Activated CD4-positive, alpha-beta memory T cell treated with anti-CD3 and anti-CD28 coated beads, Interleukin-2, amount 10 ng/mL, durations not matched to agents 7 days and 5 days (primary cell): Measurements from ENCODE around the gene KIRREL3. TPM values are rescaled to one million over a fixed set of nuclear protein-coding genes. Genes with fewer than 3 reads are reported as not detected.

ENCODE experiments used
- CTCF ChIA-PET: fragments of 350-600 bp; sonication (Branson Sonifier 250); formaldehyde crosslinking; loops from one replicate; lab custom pipeline; 2021; ENCODE audit warnings: antibody characterized with exemption, inconsistent platforms; lab: Charles Lee
- POLR2A ChIA-PET: fragments of 350-600 bp; sonication (Branson Sonifier 250); formaldehyde crosslinking; loops from one replicate; lab custom pipeline; 2021; ENCODE audit warnings: antibody characterized with exemption; lab: Charles Lee
- DNase-seq: peaks from one replicate; pipeline ENCODE4 v3.0.0-alpha.2; 2020
- H3K27ac Mint-ChIP-seq: one replicate; pipeline ENCODE4 v1.8.0; 2021; ENCODE audit warnings: mild to moderate bottlenecking, mixed read lengths
- H3K27me3 Mint-ChIP-seq: one replicate; pipeline ENCODE4 v1.8.0; 2021; ENCODE audit warnings: mixed read lengths
- H3K36me3 Mint-ChIP-seq: one replicate; pipeline ENCODE4 v1.8.0; 2021; ENCODE audit warnings: low read depth, mixed read lengths
- H3K4me1 Mint-ChIP-seq: one replicate; pipeline ENCODE4 v1.8.0; 2021; ENCODE audit warnings: mixed read lengths
- H3K4me3 Mint-ChIP-seq: one replicate; pipeline ENCODE4 v1.8.0; 2021; ENCODE audit warnings: mild to moderate bottlenecking, mixed read lengths
- H3K9me3 Mint-ChIP-seq: one replicate; pipeline ENCODE4 v1.8.0; 2021; ENCODE audit warnings: mixed read lengths
- total RNA-seq, 2 experiments: library from RNA; stranded (reverse); gene quantifications; one replicate each; pipeline ENCODE4 v1.2.3, GENCODE V29; 2021

The KIRREL3 gene
- total RNA-seq, 2 experiments from 2014 or later, result not detected

GRCh38 chr11:126481303-126481680, 519.3 kb downstream of the KIRREL3 start:
- no peak overlapping the region for H3K4me3 Mint-ChIP-seq
- no peak overlapping the region for H3K27ac Mint-ChIP-seq
- ChIA-PET CTCF (interaction anchor here (0.6 to 6.1 kb wide), 38 partner anchors 8 to 1366 kb away, joined by 3 to 136 read pairs (median 4); partner anchors contain the start of genes DCPS, HYLS1, PUS3 and ST3GAL4), POLR2A (interaction anchor here (0.8 to 2.6 kb wide), 6 partner anchors 16 to 177 kb away, joined by 3 to 14 read pairs (median 4); partner anchors contain the start of gene DCPS)
- peaks cover 23% of the 10 kb centered on the region for H3K4me1 Mint-ChIP-seq
- no peaks in the 10 kb centered on the region for H3K9me3 Mint-ChIP-seq
- no peaks in the 10 kb centered on the region for H3K36me3 Mint-ChIP-seq
- peaks cover 2% of the 10 kb centered on the region for H3K27me3 Mint-ChIP-seq
- DNase-seq, result no peak

DNA sequence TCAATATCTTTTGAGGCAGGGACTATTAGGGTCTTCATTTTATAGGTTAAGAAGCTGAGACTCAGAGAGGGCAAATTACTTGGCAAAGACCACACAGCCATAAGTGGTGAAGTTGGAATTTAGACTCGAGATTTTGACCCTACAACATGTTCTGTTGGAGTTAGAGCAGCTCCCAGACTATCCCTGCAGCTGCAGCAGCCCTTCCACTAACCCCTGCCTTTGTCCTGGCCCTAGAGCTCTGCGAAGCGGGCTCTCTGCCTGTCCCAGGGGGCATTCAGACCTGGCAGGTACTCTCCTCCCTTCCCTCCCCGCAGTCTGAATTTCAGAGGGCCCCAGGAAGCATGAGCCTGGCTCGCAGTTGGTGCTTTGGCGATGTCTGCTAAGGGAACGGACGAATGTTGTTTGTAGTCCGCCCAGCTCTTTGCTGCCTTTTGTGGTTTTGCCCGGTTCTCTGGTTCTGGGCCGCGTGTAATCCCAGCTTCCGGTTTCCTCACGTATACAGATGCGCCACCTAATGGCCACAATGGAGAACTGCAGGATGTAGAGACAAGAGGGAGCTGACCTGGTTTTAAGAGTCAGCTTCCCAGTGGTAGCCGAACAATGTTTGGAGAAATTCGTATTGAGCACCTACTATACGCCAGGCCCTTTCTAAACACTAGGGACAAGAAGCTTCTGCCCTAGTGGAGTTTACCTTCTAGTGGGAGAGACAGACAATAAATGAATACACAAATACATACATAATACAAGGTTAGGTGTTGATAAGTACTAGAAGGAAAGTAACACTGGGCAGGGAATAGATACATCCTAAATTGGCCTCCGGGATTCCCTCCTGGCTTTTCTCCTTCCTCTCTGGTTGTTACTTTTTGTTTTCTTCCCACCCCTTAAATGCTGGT, 519.9 kb downstream of the KIRREL3 start:
- peaks cover 23% of the 10 kb centered on the region for H3K4me1 Mint-ChIP-seq
- H3K4me3 Mint-ChIP-seq, result peak overlapping the region; percentile 24
- CTCF ChIA-PET, result interaction anchor here (0.6 to 6.1 kb wide), 42 partner anchors 9 to 1367 kb away, joined by 3 to 136 read pairs (median 4); partner anchors contain the start of genes DCPS, FOXRED1, HYLS1 and PUS3
- peak overlapping the region; percentile 27 for H3K27ac Mint-ChIP-seq
- no peaks in the 10 kb centered on the region for H3K36me3 Mint-ChIP-seq
- POLR2A ChIA-PET, result interaction anchor here (0.8 to 2.6 kb wide), 6 partner anchors 15 to 177 kb away, joined by 3 to 14 read pairs (median 4); partner anchors contain the start of gene DCPS
- no peaks in the 10 kb centered on the region for H3K9me3 Mint-ChIP-seq
- DNase-seq, result peak; percentile 77
- peaks cover 2% of the 10 kb centered on the region for H3K27me3 Mint-ChIP-seq

GRCh38 chr11:126480015-126480409, 520.6 kb downstream of the KIRREL3 start:
- Mint-ChIP-seq H3K27ac (no peak overlapping the region), H3K27me3 (no peaks in the 10 kb centered on the region)
- POLR2A ChIA-PET, result interaction anchor here (1.1 to 2.6 kb wide), 3 partner anchors 14 to 176 kb away, joined by 4 to 14 read pairs (median 6); partner anchors contain the start of gene DCPS

DNA sequence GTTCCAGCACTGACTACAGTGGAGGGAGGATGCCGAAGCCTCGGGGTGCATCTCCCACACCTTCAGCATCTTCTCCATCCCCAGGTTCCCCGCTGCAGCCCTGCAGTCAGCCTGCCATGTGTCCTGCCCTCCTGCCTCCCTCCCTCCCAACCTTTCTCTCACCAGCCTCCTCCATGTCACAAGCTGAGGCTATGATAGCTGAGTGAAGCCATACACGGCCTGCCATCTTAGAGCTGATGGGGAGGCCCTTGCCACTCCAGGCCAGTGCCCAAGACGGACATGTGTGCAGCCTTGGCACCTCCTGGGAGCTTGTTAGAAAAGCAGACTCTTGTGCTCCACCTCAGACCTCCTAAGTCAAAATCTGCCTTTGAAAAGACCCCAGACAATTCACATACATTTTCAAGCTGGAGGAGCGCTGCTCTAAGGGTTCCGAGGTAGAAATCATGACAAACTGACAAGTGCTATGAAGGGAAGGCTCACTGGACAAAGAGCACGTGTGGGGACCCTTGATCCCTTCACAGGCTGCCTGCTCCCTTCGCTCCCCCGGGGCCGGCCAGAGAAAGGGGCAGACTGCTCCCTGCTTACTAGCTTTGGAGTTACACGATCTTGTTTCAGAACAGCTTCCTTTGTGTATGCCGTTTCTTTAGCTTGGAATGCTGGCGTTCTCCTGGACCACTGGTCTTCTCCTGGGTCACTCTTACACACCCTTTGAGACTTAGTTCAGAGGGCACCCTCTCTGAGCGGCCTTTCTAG, 521.2 kb downstream of the KIRREL3 start:
- peaks cover 23% of the 10 kb centered on the region for H3K4me1 Mint-ChIP-seq
- DNase-seq, result no peak
- H3K27me3 Mint-ChIP-seq, result no peaks in the 10 kb centered on the region
- no peak overlapping the region for H3K27ac Mint-ChIP-seq
- CTCF ChIA-PET, result interaction anchor here (0.5 to 6.1 kb wide), 8 partner anchors 10 to 1356 kb away, joined by 3 to 136 read pairs (median 14); no protein-coding TSS in a partner anchor
- H3K36me3 Mint-ChIP-seq, result no peaks in the 10 kb centered on the region
- POLR2A ChIA-PET, result interaction anchor here (2.2 to 2.6 kb wide), 2 partner anchors 14 to 175 kb away, joined by 6 to 14 read pairs; partner anchors contain the start of gene DCPS
- no peak overlapping the region for H3K4me3 Mint-ChIP-seq
- no peaks in the 10 kb centered on the region for H3K9me3 Mint-ChIP-seq

More at GRCh38 chr11:126480015-126480409, 520.6 kb downstream of the KIRREL3 start:
- no peak overlapping the region for H3K4me3 Mint-ChIP-seq
- CTCF ChIA-PET, result interaction anchor here (0.5 to 6.1 kb wide), 32 partner anchors 9 to 1367 kb away, joined by 3 to 136 read pairs (median 4); partner anchors contain the start of genes DCPS, FOXRED1, PUS3 and SRPRA
- H3K9me3 Mint-ChIP-seq, result no peaks in the 10 kb centered on the region
- H3K4me1 Mint-ChIP-seq, result peaks cover 23% of the 10 kb centered on the region
- no peaks in the 10 kb centered on the region for H3K36me3 Mint-ChIP-seq
- no peak for DNase-seq

DNA sequence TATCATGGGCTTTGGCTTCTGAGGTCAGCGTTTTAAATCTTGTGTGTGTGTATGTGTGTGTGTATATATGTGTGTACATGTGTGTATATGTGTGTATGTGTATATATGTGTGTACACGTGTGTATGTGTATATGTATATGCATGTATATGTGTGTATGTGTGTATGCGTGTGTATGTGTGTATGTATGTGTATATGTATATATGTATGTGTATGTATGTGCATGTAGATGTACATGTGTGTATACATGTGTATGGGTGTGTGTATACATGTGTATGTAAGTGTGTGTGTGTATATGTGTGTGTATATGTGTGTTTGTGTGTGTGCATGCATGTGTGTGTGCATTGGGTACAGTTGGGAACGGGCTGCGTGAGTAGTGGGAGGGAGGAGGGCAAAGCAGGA, 522.1 kb downstream of the KIRREL3 start:
- Mint-ChIP-seq H3K36me3 (no peaks in the 10 kb centered on the region), H3K9me3 (no peaks in the 10 kb centered on the region), H3K4me3 (no peak overlapping the region), H3K27ac (no peak overlapping the region), H3K27me3 (no peaks in the 10 kb centered on the region), H3K4me1 (peaks cover 23% of the 10 kb centered on the region)
- POLR2A ChIA-PET, result interaction anchor here (0.6 to 1.0 kb wide), 2 partner anchors 9 to 593 kb away, joined by 3 read pairs; no protein-coding TSS in a partner anchor
- CTCF ChIA-PET, result interaction anchor here (0.6 to 6.1 kb wide), 3 partner anchors 35 to 167 kb away, joined by 3 to 136 read pairs (median 57); no protein-coding TSS in a partner anchor
- no peak for DNase-seq

GRCh38 chr11:126477535-126478305, 522.9 kb downstream of the KIRREL3 start:
- no peaks in the 10 kb centered on the region for H3K36me3 Mint-ChIP-seq
- peak; percentile 45 for DNase-seq
- no peak overlapping the region for H3K4me3 Mint-ChIP-seq
- no peaks in the 10 kb centered on the region for H3K27me3 Mint-ChIP-seq
- H3K27ac Mint-ChIP-seq, result peak overlapping the region; percentile 27
- ChIA-PET POLR2A (interaction anchor here (0.6 to 1.0 kb wide), 2 partner anchors 8 to 592 kb away, joined by 3 read pairs; no protein-coding TSS in a partner anchor), CTCF (interaction anchor here (0.6 to 6.1 kb wide), 2 partner anchors 35 to 124 kb away, joined by 3 to 136 read pairs; no protein-coding TSS in a partner anchor)
- H3K4me1 Mint-ChIP-seq, result peaks cover 23% of the 10 kb centered on the region
- no peaks in the 10 kb centered on the region for H3K9me3 Mint-ChIP-seq

DNA sequence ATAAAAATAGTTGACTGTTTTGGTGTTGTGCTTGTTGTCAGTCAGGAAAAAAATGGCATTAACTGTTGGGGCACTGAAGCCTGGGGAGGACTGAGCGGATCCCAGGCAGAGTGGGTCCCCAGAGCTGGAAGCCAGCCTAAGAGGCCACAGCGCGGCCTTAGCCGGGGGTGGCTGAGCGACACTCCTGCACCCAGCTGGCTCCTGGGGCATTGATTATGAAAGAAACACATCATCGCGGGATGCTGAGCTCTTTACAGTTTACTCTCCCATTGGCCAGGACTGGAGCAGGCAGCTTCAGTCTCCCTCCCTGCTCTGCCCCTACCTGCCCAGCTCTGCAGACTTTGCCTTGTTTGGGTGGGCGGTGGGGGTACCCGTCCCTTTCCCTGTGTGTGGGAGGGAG, 523.6 kb downstream of the KIRREL3 start:
- Mint-ChIP-seq H3K27ac (no peak overlapping the region), H3K4me1 (peaks cover 23% of the 10 kb centered on the region), H3K36me3 (no peaks in the 10 kb centered on the region), H3K4me3 (no peak overlapping the region), H3K27me3 (no peaks in the 10 kb centered on the region), H3K9me3 (no peaks in the 10 kb centered on the region)
- CTCF ChIA-PET, result interaction anchor here (6.1 kb wide), 1 partner anchor 34 kb away, joined by 136 read pairs; no protein-coding TSS in a partner anchor
- DNase-seq, result no peak
- POLR2A ChIA-PET, result no interaction called here

DNA sequence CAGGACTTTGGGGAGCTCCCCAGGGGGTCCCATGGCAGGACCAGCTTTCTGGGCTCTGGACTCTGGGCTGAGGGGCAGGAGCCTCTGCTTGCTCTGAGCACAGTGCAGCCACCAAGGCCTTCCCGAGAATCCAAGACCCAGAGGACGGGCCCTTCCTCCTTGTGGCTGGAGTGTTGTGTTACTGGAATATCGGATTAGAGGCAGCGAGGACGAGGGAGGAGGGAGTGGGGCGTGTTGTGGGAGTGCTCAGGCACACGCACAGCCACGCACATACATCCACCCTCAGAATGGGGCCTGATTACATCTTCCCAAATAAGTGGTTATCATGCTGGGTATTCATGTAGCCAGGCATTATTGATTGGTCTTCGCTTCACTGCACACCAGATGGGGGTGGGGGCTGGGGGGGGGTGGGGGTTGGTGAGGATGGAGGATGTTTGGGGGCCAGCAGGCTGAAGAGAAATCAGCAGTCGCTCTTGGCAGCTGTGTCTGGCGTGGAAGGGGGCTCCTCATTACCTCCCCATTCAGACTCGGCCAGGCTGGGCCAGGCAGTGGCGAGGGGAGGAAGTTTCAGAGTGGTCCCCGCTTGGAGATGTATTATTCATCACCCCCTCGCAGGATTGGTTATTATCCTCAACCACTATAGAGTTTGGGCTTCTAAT, 524.2 kb downstream of the KIRREL3 start:
- DNase-seq, result no peak
- no peaks in the 10 kb centered on the region for H3K27me3 Mint-ChIP-seq
- no peaks in the 10 kb centered on the region for H3K36me3 Mint-ChIP-seq
- H3K9me3 Mint-ChIP-seq, result no peaks in the 10 kb centered on the region
- H3K27ac Mint-ChIP-seq, result no peak overlapping the region
- H3K4me1 Mint-ChIP-seq, result peaks cover 23% of the 10 kb centered on the region
- POLR2A ChIA-PET, result interaction anchor here (0.6 kb wide), 1 partner anchor 11 kb away, joined by 3 read pairs; no protein-coding TSS in a partner anchor
- CTCF ChIA-PET, result interaction anchor here (1.0 to 6.1 kb wide), 2 partner anchors 11 to 33 kb away, joined by 4 to 136 read pairs; no protein-coding TSS in a partner anchor
- H3K4me3 Mint-ChIP-seq, result no peak overlapping the region

DNA sequence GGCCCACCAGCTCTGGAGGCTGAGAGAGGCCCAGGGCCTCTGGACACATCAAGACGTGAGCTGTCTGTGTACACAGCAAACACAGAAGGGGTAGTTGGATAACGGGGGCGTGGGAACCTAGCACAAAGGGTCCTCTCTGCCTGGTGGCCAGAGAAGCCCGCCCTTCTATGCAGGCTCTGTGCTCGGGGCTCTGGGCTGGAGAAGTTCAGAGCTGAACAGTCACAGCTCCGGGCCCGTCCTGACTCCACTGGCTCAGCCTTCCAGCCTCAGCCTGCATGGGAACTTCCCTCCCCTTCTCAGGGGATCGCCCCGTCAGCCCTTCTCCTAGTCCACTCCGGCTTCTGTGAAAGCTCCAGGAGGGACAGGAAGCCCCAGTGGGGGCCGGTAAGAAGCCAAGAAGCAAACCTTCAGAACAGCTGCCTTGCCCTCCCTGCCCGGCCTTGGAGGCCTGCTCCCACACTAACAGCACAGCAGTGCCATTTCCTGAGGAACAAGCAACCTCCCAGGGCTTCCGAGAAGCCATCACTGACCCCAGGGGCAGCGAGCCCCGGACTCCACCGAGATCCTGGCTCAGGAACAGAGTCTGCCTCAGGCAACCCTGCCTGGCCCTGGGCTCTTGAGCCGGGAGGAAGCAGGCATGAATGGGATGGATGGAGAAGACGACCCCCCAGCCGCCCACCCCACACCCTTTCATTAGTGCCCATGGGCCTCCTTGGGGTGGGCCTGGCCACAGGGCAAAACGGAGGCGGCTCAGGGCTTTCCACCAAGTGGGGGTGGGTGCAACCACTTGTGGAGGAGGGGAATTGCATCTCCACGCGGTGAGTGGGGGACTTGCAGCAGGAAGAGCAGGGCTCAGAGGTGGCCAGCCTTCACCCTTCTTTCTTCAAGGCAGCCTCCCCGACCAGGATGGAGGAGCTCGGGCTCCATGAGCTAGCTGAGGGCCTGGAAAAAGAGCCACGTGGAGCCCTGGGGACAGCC, 525.3 kb downstream of the KIRREL3 start:
- CTCF ChIA-PET, result interaction anchor here (0.6 to 6.1 kb wide), 3 partner anchors 10 to 192 kb away, joined by 3 to 136 read pairs (median 4); no protein-coding TSS in a partner anchor
- no peak for DNase-seq
- H3K27me3 Mint-ChIP-seq, result no peaks in the 10 kb centered on the region
- H3K4me1 Mint-ChIP-seq, result peaks cover 18% of the 10 kb centered on the region
- H3K36me3 Mint-ChIP-seq, result no peaks in the 10 kb centered on the region
- H3K4me3 Mint-ChIP-seq, result no peak overlapping the region
- H3K27ac Mint-ChIP-seq, result no peak overlapping the region
- POLR2A ChIA-PET, result interaction anchor here (0.6 kb wide), 1 partner anchor 9 kb away, joined by 3 read pairs; no protein-coding TSS in a partner anchor
- no peaks in the 10 kb centered on the region for H3K9me3 Mint-ChIP-seq

- POLR2A ChIA-PET, result no interaction called here
- CTCF ChIA-PET, result no interaction called here
- DNase-seq, result no peak
- Mint-ChIP-seq H3K36me3 (no peaks in the 10 kb centered on the region), H3K4me3 (no peak overlapping the region), H3K9me3 (no peaks in the 10 kb centered on the region), H3K27me3 (no peaks in the 10 kb centered on the region), H3K4me1 (peaks cover 15% of the 10 kb centered on the region), H3K27ac (no peak overlapping the region)
Measured at GRCh38 chr11:126474220-126474619, 526.4 kb downstream of the KIRREL3 start.
